ENCODE data around the gene SARS1.
"Not testable (repeated sequence)": the region's sequence is repeated elsewhere in the genome, so short reads cannot be mapped to it uniquely, and the experiment has no call there.

The SARS1 gene

GRCh38 chr1:109274533-109275476, 61.1 kb downstream of the SARS1 start:
- no peak for DNase-seq (ENCODE audit: low read depth, low spot score)

- no peak for DNase-seq (ENCODE audit: low read depth, low spot score)
These were observed 62.1 kb downstream of the SARS1 start for GRCh38 chr1:109275706-109276345.

GRCh38 chr1:109277434-109278204, 63.9 kb downstream of the SARS1 start:
- DNase-seq (ENCODE audit: low read depth, low spot score), result no peak

GRCh38 chr1:109279615-109280278, 66.0 kb downstream of the SARS1 start:
- no peak for DNase-seq (ENCODE audit: low read depth, low spot score)

GRCh38 chr1:109280862-109281261, 67.1 kb downstream of the SARS1 start:
- no peak for DNase-seq (ENCODE audit: low read depth, low spot score)

- no peak for DNase-seq (ENCODE audit: low read depth, low spot score)
These were observed 68.2 kb downstream of the SARS1 start for GRCh38 chr1:109281680-109282496.

GRCh38 chr1:109282497-109282951, 68.8 kb downstream of the SARS1 start:
- no peak for DNase-seq (ENCODE audit: low read depth, low spot score)

- DNase-seq (ENCODE audit: low read depth, low spot score), result peak; percentile 79
These were observed 69.4 kb downstream of the SARS1 start, which contains the start of gene PSRC1 for GRCh38 chr1:109282952-109283747. PSRC1 (minus strand) TSS chr1:109283145.

GRCh38 chr1:109283748-109284600, 70.3 kb downstream of the SARS1 start:
- DNase-seq (ENCODE audit: low read depth, low spot score), result no peak

- not testable (repeated sequence) for DNase-seq (ENCODE audit: low read depth, low spot score)
These were observed 73.0 kb downstream of the SARS1 start for GRCh38 chr1:109286762-109287161.
